22Rv1 (cell line): ENCODE measurements around the gene TSTD2.

ENCODE experiments used
- CTCF ChIP-seq: fragments of 450-650 bp; IDR thresholded peaks from 2 replicates; pipeline ENCODE4 v1.5.1; 2017; ENCODE audit warnings: mild to moderate bottlenecking
- ZFX ChIP-seq: fragments of 450-650 bp; IDR thresholded peaks from 2 replicates; pipeline ENCODE4 v1.6.1; 2017; ENCODE audit warnings: antibody characterized with exemption, borderline replicate concordance

- TF ChIP-seq CTCF (no peak), ZFX (no peak)
Observed at GRCh38 chr9:97675655-97676054, 42.5 kb upstream of the TSTD2 start.
